ENCODE data around the gene ST6GALNAC3. TPM values are rescaled to one million over a fixed set of nuclear protein-coding genes. Genes with fewer than 3 reads are reported as not detected.

ST6GALNAC3 gene
- total RNA-seq, 4 donors from 2014 or later, result 2.8 to 3.5 (median 3.4) TPM

- Histone ChIP-seq H3K4me1 (no peaks in the 10 kb centered on the region), H3K9me3 (no peaks in the 10 kb centered on the region), H3K36me3 (no peaks in the 10 kb centered on the region), H3K4me3 (no peak overlapping the region), H3K27me3 (no peaks in the 10 kb centered on the region), H3K27ac (no peak overlapping the region)
- no peak for DNase-seq
- TF ChIP-seq, protein P1, sequence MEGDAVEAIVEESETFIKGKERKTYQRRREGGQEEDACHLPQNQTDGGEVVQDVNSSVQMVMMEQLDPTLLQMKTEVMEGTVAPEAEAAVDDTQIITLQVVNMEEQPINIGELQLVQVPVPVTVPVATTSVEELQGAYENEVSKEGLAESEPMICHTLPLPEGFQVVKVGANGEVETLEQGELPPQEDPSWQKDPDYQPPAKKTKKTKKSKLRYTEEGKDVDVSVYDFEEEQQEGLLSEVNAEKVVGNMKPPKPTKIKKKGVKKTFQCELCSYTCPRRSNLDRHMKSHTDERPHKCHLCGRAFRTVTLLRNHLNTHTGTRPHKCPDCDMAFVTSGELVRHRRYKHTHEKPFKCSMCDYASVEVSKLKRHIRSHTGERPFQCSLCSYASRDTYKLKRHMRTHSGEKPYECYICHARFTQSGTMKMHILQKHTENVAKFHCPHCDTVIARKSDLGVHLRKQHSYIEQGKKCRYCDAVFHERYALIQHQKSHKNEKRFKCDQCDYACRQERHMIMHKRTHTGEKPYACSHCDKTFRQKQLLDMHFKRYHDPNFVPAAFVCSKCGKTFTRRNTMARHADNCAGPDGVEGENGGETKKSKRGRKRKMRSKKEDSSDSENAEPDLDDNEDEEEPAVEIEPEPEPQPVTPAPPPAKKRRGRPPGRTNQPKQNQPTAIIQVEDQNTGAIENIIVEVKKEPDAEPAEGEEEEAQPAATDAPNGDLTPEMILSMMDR (IDR thresholded peaks at IDR 0.05), result no peak
Observed at GRCh38 chr1:76583235-76583868, 508.8 kb downstream of the ST6GALNAC3 start.

- H3K4me1 ChIP-seq, result no peaks in the 10 kb centered on the region
- H3K27me3 ChIP-seq, result no peaks in the 10 kb centered on the region
- H3K27ac ChIP-seq, result no peak overlapping the region
- H3K4me3 ChIP-seq, result no peak overlapping the region
- DNase-seq, result no peak
- H3K36me3 ChIP-seq, result no peaks in the 10 kb centered on the region
- TF ChIP-seq POLR2A (IDR thresholded peaks at IDR 0.05), result no peak
- TF ChIP-seq, protein P1 (IDR thresholded peaks at IDR 0.05), result no peak
- H3K9me3 ChIP-seq, result no peaks in the 10 kb centered on the region
Observed at GRCh38 chr1:76583875-76584477, 509.4 kb downstream of the ST6GALNAC3 start.

DNA sequence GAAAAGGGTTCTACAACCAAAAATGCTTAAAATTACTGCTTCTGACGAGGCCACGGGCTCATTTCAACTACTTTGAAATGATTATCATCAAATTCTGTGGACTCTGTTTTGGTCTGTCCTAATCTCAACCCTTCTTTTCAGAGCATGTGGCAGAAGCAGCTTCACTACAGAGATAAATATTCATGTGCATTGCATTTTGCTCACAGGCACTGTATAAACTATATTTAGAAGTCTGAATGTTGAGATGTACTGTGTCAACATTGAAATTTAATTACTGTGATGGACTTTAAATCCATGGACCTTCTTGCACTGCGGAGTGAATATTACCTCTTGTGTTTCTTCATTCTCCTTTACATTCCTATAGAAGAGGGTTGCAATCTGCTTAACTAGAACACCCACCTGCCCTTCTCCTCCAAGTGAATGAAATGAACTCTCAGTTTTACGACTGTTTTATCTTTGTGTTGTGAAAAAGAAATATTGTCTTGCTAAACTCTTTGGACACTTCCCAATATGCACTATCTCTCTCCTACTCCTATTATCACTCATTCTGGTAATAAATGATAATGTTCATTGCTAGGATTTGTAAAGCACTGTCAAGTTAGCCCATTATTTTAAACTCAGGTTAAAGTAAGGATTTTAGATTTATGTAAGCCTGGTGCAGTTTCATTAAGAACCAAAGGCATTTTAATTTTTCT, 511.6 kb downstream of the ST6GALNAC3 start:
- no peak for TF ChIP-seq POLR2A (IDR thresholded peaks at IDR 0.05)
- TF ChIP-seq, protein P1 (IDR thresholded peaks at IDR 0.05), result no peak
- no peak for DNase-seq

GRCh38 chr1:76587212-76587611, 512.7 kb downstream of the ST6GALNAC3 start:
- no peak for DNase-seq
- Histone ChIP-seq H3K36me3 (no peaks in the 10 kb centered on the region), H3K4me1 (no peaks in the 10 kb centered on the region), H3K9me3 (no peaks in the 10 kb centered on the region), H3K4me3 (no peak overlapping the region), H3K27me3 (no peaks in the 10 kb centered on the region), H3K27ac (no peak overlapping the region)
- TF ChIP-seq, protein P1 (IDR thresholded peaks at IDR 0.05), result no peak
- no peak for TF ChIP-seq POLR2A (IDR thresholded peaks at IDR 0.05)

More for the DNA sequence above, 511.6 kb downstream of the ST6GALNAC3 start:
- no peaks in the 10 kb centered on the region for H3K36me3 ChIP-seq
- no peaks in the 10 kb centered on the region for H3K27me3 ChIP-seq
- H3K27ac ChIP-seq, result no peak overlapping the region
- no peak overlapping the region for H3K4me3 ChIP-seq
- H3K4me1 ChIP-seq, result no peaks in the 10 kb centered on the region
- no peaks in the 10 kb centered on the region for H3K9me3 ChIP-seq

GRCh38 chr1:76591461-76591860, 516.9 kb downstream of the ST6GALNAC3 start:
- H3K9me3 ChIP-seq, result no peaks in the 10 kb centered on the region
- no peak overlapping the region for H3K4me3 ChIP-seq
- H3K27me3 ChIP-seq, result no peaks in the 10 kb centered on the region
- DNase-seq, result no peak
- H3K36me3 ChIP-seq, result no peaks in the 10 kb centered on the region
- no peaks in the 10 kb centered on the region for H3K4me1 ChIP-seq
- TF ChIP-seq, protein P1 (IDR thresholded peaks at IDR 0.05), result no peak
- no peak for TF ChIP-seq POLR2A (IDR thresholded peaks at IDR 0.05)
- H3K27ac ChIP-seq, result no peak overlapping the region
